ENCODE results near the gene FTH1. TPM values are rescaled to one million over a fixed set of nuclear protein-coding genes. Genes with fewer than 3 reads are reported as not detected.
A peak's percentile ranks its signal among the peaks of the same experiment; 100 is the strongest.

The FTH1 gene
- total RNA-seq, 1 donor from 2014 or later, result 3,020 TPM

- peak overlapping the region; percentile 80 for H3K4me3 Mint-ChIP-seq (ENCODE audit: unreplicated experiment)
- no peaks in the 10 kb centered on the region for H3K36me3 Mint-ChIP-seq (ENCODE audit: unreplicated experiment)
- TF ChIP-seq CTCF (IDR thresholded peaks at IDR 0.05), result no peak
- peak; percentile 64 for DNase-seq (ENCODE audit: extremely low spot score, unreplicated experiment)
- H3K4me1 Mint-ChIP-seq (ENCODE audit: unreplicated experiment), result peaks cover 75% of the 10 kb centered on the region
- H3K27ac Mint-ChIP-seq (ENCODE audit: unreplicated experiment), result peak overlapping the region; percentile 63
- no peaks in the 10 kb centered on the region for H3K27me3 Mint-ChIP-seq (ENCODE audit: unreplicated experiment)
- H3K9me3 Mint-ChIP-seq (ENCODE audit: unreplicated experiment), result no peaks in the 10 kb centered on the region
Observed at GRCh38 chr11:61918938-61919704, 48.3 kb downstream of the FTH1 start.

- Mint-ChIP-seq H3K4me3 (ENCODE audit: unreplicated experiment) (peak overlapping the region; percentile 80), H3K4me1 (ENCODE audit: unreplicated experiment) (peaks cover 73% of the 10 kb centered on the region), H3K27me3 (ENCODE audit: unreplicated experiment) (no peaks in the 10 kb centered on the region), H3K36me3 (ENCODE audit: unreplicated experiment) (no peaks in the 10 kb centered on the region), H3K9me3 (ENCODE audit: unreplicated experiment) (no peaks in the 10 kb centered on the region), H3K27ac (ENCODE audit: unreplicated experiment) (peak overlapping the region; percentile 63)
- TF ChIP-seq CTCF (IDR thresholded peaks at IDR 0.05), result no peak
- DNase-seq (ENCODE audit: extremely low spot score, unreplicated experiment), result peak; percentile 66
Observed at GRCh38 chr11:61918251-61918937, 49.0 kb downstream of the FTH1 start.

- H3K27me3 Mint-ChIP-seq (ENCODE audit: unreplicated experiment), result no peaks in the 10 kb centered on the region
- H3K4me1 Mint-ChIP-seq (ENCODE audit: unreplicated experiment), result peaks cover 66% of the 10 kb centered on the region
- H3K27ac Mint-ChIP-seq (ENCODE audit: unreplicated experiment), result peak within 1 kb of the TSS; percentile 63
- peak; percentile 88 for DNase-seq (ENCODE audit: extremely low spot score, unreplicated experiment)
- no peaks in the 10 kb centered on the region for H3K36me3 Mint-ChIP-seq (ENCODE audit: unreplicated experiment)
- no peak for TF ChIP-seq CTCF (IDR thresholded peaks at IDR 0.05)
- H3K4me3 Mint-ChIP-seq (ENCODE audit: unreplicated experiment), result peak within 1 kb of the TSS; percentile 80
- no peaks in the 10 kb centered on the region for H3K9me3 Mint-ChIP-seq (ENCODE audit: unreplicated experiment)
Observed at GRCh38 chr11:61917334-61918109, 49.9 kb downstream of the FTH1 start, which contains the start of gene RAB3IL1. Gene RAB3IL1 (minus strand): TSS chr11:61917566. CDS start chr11:61917367, 199 bp downstream.

GRCh38 chr11:61916737-61917333 is 50.6 kb downstream of the FTH1 start:
- Mint-ChIP-seq H3K27ac (ENCODE audit: unreplicated experiment) (peak overlapping the region; percentile 63), H3K9me3 (ENCODE audit: unreplicated experiment) (no peaks in the 10 kb centered on the region), H3K4me3 (ENCODE audit: unreplicated experiment) (peak overlapping the region; percentile 77), H3K4me1 (ENCODE audit: unreplicated experiment) (peaks cover 60% of the 10 kb centered on the region), H3K27me3 (ENCODE audit: unreplicated experiment) (no peaks in the 10 kb centered on the region), H3K36me3 (ENCODE audit: unreplicated experiment) (no peaks in the 10 kb centered on the region)
- no peak for TF ChIP-seq CTCF (IDR thresholded peaks at IDR 0.05)
- no peak for DNase-seq (ENCODE audit: extremely low spot score, unreplicated experiment)
